ENCODE results near the gene UGT1A6.
"Not testable (repeated sequence)": the region's sequence is repeated elsewhere in the genome, so short reads cannot be mapped to it uniquely, and the experiment has no call there.

UGT1A6 gene

GRCh38 chr2:233692648-233693047, at the start of gene UGT1A6:
Gene UGT1A6 (plus strand): TSS chr2:233692890. CDS start chr2:233693005, 115 bp downstream.
- no peak for DNase-seq (ENCODE audit: low read depth in 2 of 2)

- DNase-seq (ENCODE audit: low read depth in 2 of 2): no peak
Observed at GRCh38 chr2:233643128-233643527, 49.6 kb upstream of the UGT1A6 start.

- DNase-seq (ENCODE audit: low read depth in 2 of 2): not testable (repeated sequence)
Observed at GRCh38 chr2:233646033-233646432, 46.7 kb upstream of the UGT1A6 start.

- no peak for DNase-seq (ENCODE audit: low read depth in 2 of 2)
Observed at GRCh38 chr2:233650981-233651380, 41.7 kb upstream of the UGT1A6 start.

DNA sequence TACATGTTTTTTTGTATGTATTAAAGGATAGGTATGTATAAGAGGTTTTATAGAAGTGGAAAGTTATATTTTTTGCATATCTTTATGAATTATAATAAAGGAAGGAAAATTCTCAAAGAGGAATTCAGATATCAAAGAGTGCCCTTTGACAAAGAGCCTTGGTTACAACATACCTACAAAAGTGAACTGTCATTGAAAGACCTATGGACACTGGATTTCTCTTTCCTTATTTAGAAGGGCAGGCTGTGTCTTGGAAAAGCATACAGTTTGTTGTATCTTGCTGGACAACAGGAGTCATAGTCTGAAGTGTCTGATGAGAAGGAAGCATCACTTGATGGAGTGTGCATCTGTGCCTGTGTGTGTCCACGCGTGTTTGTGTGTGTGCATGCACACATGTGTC, 41.3 kb upstream of the UGT1A6 start:
- DNase-seq (ENCODE audit: low read depth in 2 of 2): no peak

GRCh38 chr2:233654501-233654900, 38.2 kb upstream of the UGT1A6 start:
- no peak for DNase-seq (ENCODE audit: low read depth in 2 of 2)

DNA sequence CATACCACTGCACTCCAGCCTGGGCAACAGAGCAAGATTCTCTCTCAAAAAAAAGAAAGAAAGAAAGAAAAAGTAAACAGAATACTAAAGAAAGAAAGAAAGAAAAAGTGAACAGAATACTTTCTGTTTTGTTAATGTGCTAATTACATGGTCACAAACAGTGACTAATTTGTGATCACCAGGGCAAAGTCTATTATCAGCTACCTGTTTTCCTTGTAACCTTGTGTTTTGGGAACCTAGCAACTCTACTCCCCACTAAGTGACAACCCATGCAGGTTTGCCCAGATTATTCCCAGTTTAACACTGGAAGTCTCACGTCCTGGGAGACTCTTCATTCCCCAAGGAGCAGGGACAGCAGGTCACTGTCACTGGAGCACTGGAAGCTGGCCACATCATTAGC, 37.6 kb upstream of the UGT1A6 start:
- DNase-seq (ENCODE audit: low read depth in 2 of 2): no peak

DNA sequence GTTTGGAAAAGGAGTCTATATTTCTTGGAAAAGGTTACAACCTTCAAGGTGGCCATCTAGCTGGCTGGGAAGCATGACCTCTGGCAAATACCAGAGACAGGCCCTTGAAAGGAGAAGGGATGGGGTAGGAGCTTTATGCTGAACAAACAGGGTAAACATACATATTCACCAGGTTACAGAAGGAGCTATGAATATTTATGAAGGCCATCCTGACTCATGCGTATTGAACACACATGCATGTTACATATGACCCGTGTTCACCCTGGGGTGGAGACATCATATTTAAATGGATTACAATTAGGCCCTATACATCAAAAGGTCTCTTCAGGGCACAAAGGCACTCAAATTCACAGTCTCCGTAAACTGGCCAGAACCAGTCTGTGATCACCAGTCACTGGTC, 36.7 kb upstream of the UGT1A6 start:
- not testable (repeated sequence) for DNase-seq (ENCODE audit: low read depth in 2 of 2)

- no peak for DNase-seq (ENCODE audit: low read depth in 2 of 2)
Observed at GRCh38 chr2:233656443-233656842, 36.2 kb upstream of the UGT1A6 start.

DNA sequence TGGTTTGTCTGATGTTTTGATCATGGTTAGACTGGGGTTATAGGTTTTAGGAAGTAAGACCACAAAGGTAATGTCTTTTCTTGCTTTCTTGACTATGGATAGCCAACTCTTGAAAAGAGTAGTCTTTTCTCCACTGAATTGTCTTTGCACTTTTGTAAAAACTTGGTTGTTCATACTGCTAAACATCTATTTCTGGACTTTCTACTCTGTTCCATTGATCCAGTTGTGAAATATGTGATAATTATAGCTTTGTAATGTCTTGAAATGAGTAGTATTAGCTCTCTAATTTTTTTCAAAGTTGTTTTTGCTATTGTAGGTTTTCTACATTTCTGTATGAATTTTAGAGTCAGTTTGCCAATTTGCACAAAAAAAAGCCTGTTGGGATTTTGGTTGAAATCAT, 34.1 kb upstream of the UGT1A6 start:
- no peak for DNase-seq (ENCODE audit: low read depth in 2 of 2)

GRCh38 chr2:233663911-233664310, 28.8 kb upstream of the UGT1A6 start:
- DNase-seq (ENCODE audit: low read depth in 2 of 2): no peak

DNA sequence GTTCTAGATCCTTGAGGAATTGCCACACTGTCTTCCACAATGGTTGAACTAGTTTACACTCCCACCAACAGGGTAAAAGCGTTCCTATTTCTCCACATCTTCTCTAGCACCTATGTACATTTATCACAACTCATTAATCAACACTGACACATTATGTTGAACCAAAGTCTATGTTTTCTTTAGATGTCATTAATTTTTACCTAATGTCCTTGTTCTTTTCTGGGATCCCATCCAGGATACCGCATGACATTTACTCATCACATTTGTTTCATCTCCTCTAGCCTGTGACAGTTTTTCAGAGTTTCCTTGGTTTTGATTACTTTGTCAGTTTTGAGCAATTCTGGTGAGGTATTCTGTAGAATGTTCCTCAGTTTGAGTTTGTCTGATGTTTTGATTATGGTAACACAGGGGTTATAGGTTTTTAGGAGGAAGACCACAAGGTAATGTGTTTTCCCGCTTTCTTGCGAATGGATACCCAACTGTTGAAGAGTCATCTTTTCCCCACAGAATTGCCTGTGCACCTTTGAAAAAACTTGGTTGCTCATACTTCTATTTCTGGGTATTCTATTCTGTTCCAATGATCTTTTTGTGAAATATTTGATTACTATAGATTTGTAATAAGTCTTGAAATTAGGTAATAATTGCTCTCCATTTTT, 24.0 kb upstream of the UGT1A6 start:
- DNase-seq (ENCODE audit: low read depth in 2 of 2): no peak

GRCh38 chr2:233671290-233672161, 21.2 kb upstream of the UGT1A6 start, which contains the start of gene UGT1A9:
Gene UGT1A9 (plus strand): TSS chr2:233671898. CDS start chr2:233671935, 37 bp downstream.
- DNase-seq (ENCODE audit: low read depth in 2 of 2): no peak

- no peak for DNase-seq (ENCODE audit: low read depth in 2 of 2)
Observed at GRCh38 chr2:233672886-233673285, 19.8 kb upstream of the UGT1A6 start.

DNA sequence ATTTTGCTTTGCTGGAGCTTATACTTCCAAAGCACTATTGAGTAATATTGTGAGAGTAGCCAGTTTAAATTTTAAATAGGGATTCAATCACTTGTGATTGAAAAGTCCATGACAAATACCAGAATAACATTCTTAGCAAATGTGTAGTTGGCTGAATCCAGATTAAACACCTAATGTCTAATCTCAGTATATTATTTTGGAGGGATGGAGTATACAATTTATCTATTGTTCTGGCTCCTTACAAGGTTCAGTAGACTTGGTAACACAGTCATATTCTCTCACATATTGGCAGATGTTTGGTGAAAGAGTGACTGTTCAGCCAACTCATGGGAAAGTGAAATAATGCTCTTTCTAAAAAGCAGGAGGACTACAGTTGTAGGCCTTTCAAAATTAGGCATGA, 18.8 kb upstream of the UGT1A6 start:
- no peak for DNase-seq (ENCODE audit: low read depth in 2 of 2)

GRCh38 chr2:233674314-233674713, 18.4 kb upstream of the UGT1A6 start:
- DNase-seq (ENCODE audit: low read depth in 2 of 2): no peak

GRCh38 chr2:233674995-233675394, 17.7 kb upstream of the UGT1A6 start:
- DNase-seq (ENCODE audit: low read depth in 2 of 2): no peak

DNA sequence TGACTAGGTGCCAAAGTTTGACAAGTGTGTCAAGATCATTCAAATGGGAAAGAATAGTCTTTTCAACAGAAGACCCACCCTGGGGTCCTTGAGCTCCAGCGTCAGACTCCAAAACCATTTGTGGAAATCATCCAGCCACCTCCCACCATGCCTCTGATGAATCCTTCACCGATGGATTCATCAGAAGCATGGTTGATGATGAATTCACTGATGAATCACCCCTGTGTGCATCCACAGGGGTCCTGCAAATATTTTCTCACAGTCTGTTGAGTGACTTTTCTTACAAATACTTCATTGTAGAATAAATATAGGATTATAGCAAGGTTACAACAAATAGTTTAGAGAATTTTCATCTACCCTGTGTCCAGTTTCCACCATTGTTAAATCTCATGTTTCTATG, 16.6 kb upstream of the UGT1A6 start:
- DNase-seq (ENCODE audit: low read depth in 2 of 2): no peak

GRCh38 chr2:233679196-233679595, 13.5 kb upstream of the UGT1A6 start:
- DNase-seq (ENCODE audit: low read depth in 2 of 2): no peak

DNA sequence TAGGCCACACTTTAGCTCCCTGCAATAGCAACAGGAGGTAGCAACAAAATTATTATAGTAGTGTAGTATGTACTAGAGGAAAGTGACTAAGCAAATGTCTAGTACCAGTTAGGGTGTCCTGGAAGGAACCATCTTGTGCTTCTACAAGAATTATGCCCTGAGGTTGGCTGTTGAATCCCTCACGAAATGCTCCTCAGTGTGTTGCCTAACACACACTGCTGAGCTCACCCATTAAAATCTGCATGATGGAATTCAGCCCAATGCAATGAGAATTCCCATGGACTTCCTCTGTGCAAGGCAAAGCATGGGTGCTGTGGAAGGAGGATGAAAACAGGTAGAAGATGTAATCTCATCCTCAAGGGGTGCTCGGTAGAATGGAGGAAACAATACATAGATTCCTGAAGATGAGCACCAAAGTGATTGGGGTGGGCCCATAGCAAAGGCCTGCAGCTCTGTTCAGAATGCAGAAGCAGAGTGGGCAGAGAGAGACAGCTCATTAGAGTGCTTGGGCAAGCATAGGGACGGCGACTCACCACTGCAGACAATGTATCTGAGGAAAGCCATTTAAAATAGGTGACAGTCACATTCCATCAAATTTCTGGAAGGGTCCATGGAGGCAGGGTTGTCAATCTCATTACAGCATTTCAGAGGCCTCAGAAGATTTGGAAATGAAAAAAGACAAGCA, 12.2 kb upstream of the UGT1A6 start:
- DNase-seq (ENCODE audit: low read depth in 2 of 2): no peak

- DNase-seq (ENCODE audit: low read depth in 2 of 2): no peak
Observed at GRCh38 chr2:233681521-233682099, 11.1 kb upstream of the UGT1A6 start, which contains the start of gene UGT1A7. Gene UGT1A7 (plus strand): TSS chr2:233681901. CDS start chr2:233681938, 37 bp downstream.

GRCh38 chr2:233684640-233685039, 8.1 kb upstream of the UGT1A6 start:
- no peak for DNase-seq (ENCODE audit: low read depth in 2 of 2)
